Brain microvascular endothelial cell (primary cell): Measurements from ENCODE around the gene RGN.
"Not testable (repeated sequence)": the region's sequence is repeated elsewhere in the genome, so short reads cannot be mapped to it uniquely, and the experiment has no call there.

Source experiments
- DNase-seq: peaks from one replicate; pipeline ENCODE4 v3.0.0-alpha.2; 2020
- H3K27ac ChIP-seq: fragments of 250-450 bp; sonication (Bioruptor Pico); 2 replicates; pipeline ENCODE4 v1.5.1; 2020; ENCODE audit warnings: mild to moderate bottlenecking, moderate library complexity
- H3K27me3 ChIP-seq: fragments of 250-450 bp; sonication (Bioruptor Pico); replicated peaks from 2 replicates; pipeline ENCODE4 v1.5.1; 2020; ENCODE audit warnings: mild to moderate bottlenecking
- H3K36me3 ChIP-seq: fragments of 250-450 bp; sonication (Bioruptor Pico); replicated peaks from 2 replicates; pipeline ENCODE4 v1.5.1; 2020; ENCODE audit warnings: mild to moderate bottlenecking
- H3K4me3 ChIP-seq: 2 replicates; pipeline ENCODE4 v1.5.1; 2011; ENCODE audit warnings: low read depth, mild to moderate bottlenecking, control low read depth, low read length, moderate library complexity
- in situ Hi-C: cut with HindIII; loops from 2 replicates; pipeline ENCODE4 v1.10.0; 2017; ENCODE audit warnings: low sequenced_read_pairs, low pct_ligation_motif_present
- TF ChIP-seq, protein P1 (sequence below): IDR thresholded peaks from 2 replicates; pipeline ENCODE4 v1.5.1; 2011; ENCODE audit warnings: low read depth, mild to moderate bottlenecking, moderate library complexity, low read length, control low read depth, inconsistent platforms; ENCODE audit errors: missing control alignments

RGN gene

DNA sequence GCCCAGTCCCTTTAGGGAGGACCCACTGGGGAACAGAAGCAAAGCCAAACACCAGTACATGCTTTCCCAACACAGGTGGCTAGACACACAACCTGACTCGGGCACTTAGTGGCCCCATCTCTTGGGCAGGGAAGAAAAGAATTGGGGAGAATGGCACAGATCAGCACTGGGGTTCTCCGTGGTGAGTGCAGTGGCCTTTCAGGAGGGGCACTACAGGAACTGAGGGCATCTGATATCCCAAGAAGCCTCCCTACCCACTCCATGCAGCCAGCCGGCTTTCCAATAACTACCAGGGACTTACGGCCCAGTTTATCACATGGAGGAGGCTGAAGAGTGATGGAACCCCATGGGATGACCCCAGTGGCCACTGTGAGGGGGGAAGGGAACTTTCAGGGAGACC lies 23.0 kb downstream of the RGN start:
- Histone ChIP-seq H3K4me3 (no peak overlapping the region), H3K36me3 (no peaks in the 10 kb centered on the region), H3K27me3 (no peaks in the 10 kb centered on the region), H3K27ac (no peak overlapping the region)
- TF ChIP-seq, protein P1, sequence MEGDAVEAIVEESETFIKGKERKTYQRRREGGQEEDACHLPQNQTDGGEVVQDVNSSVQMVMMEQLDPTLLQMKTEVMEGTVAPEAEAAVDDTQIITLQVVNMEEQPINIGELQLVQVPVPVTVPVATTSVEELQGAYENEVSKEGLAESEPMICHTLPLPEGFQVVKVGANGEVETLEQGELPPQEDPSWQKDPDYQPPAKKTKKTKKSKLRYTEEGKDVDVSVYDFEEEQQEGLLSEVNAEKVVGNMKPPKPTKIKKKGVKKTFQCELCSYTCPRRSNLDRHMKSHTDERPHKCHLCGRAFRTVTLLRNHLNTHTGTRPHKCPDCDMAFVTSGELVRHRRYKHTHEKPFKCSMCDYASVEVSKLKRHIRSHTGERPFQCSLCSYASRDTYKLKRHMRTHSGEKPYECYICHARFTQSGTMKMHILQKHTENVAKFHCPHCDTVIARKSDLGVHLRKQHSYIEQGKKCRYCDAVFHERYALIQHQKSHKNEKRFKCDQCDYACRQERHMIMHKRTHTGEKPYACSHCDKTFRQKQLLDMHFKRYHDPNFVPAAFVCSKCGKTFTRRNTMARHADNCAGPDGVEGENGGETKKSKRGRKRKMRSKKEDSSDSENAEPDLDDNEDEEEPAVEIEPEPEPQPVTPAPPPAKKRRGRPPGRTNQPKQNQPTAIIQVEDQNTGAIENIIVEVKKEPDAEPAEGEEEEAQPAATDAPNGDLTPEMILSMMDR: no peak
- no peak for DNase-seq
- in situ Hi-C loops: no loop called here

DNA sequence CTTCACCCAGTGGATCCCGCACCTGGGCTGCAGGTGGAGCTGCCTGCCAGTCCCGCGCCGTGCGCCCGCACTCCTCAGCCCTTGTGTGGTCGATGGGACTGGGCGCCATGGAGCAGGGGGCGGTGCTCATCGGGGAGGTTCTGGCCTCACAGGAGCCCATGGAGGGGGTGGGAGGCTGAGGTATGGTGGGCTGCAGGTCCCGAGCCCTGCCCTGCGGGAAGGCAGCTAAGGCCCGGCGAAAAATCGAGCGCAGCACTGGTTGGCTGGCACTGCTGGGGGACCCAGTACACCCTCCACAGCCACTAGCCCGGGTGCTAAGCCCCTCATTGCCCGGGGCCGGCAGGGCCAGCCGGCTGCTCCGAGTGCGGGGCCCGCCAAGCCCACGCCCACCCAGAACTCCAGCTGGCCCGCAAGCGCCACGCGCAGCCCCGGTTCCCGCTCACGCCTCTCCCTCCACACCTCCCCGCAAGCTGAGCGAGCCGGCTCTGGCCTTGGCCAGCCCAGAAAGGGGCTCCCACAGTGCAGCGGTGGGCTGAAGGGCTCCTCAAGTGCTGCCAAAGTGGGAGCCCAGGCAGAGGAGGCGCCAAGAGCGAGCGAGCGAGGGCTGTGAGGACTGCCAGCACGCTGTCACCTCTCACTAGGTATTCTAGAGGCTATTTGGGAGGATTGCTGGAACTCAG lies 32.8 kb downstream of the RGN start:
- H3K27me3 ChIP-seq, H3K27ac ChIP-seq, H3K4me3 ChIP-seq, DNase-seq, H3K36me3 ChIP-seq, in situ Hi-C loops: not testable (repeated sequence)

DNA sequence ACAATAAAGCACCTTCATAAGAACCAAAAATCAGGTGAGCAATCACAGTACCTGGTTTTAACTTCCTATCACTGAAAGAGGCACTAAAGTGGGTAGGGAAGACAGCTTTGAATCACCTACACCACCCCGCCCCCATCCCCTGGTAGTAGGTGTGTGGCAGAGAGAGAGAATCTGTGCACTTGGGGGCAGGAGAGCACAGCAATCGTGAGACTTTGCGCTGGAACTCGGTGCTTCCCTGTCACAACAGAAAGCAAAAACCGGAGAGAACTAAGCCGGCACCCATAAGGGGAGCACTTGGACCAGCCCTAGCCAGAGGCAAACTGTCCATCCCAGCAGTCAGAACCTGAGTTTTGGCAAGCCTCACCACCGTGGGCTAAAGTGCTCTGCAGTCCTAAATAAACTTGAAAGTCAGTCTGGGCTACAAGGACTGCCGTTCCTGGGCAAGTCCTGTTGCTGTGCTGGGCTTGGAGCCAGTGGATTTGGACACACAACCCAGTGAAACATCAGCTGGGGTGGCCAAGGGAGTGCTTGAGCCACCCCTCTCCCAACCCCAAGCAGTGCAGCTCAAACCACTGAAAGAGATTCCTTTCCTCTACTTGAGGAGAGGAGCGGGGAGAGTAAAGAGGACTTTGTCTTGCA lies 34.2 kb downstream of the RGN start:
- Histone ChIP-seq H3K27ac (no peak overlapping the region), H3K36me3 (no peaks in the 10 kb centered on the region), H3K4me3 (no peak overlapping the region), H3K27me3 (no peaks in the 10 kb centered on the region)
- in situ Hi-C loops: no loop called here
- DNase-seq: no peak
- TF ChIP-seq, protein P1: no peak

DNA sequence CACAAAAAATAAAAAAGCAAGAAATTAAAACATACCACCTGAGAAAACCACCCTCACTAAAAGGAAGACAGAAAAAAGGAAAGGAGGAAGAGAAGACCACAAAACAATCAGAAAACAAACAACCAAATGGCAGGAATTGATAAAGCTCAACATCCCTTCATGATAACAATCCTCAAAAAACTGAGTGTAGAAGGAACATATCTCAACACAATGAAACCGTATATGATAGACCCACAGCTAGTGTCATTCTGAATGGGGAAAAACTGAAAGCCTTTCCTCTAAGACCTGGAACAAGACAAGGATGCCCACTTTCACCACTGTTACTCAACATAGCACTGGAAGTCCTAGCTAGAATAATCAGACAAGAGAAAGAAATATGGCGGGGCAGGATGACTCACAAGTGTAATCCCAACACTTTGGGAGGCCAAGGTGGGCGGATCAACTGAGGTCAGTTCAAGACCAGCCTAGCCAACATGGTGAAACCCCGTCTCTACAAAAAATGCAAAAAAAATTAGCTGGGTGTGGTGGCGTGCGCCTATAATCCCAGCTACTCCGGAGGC lies 38.4 kb downstream of the RGN start:
- DNase-seq, H3K27me3 ChIP-seq, H3K27ac ChIP-seq, H3K4me3 ChIP-seq, H3K36me3 ChIP-seq, in situ Hi-C loops: not testable (repeated sequence)

DNA sequence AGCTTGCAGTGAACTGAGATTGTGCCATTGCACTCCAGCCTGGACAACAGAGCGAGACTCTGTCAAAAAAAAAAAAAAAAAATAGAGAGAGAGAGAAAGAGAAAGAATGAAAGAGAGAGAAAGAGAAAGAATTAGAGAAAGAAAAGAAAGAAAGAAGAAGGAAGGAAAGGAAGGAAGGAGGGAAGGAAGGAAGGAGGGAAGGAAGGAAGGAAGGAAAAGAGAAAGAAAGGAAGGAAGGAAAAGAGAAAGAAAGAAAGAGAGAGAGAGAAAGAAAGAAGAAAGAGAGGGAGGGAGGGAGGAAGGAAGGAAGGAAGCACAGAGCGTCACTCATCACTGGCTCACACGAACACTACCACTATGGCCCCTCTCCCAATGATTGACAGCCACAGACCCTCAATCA lies 46.2 kb downstream of the RGN start:
- DNase-seq, H3K27me3 ChIP-seq, in situ Hi-C loops, H3K27ac ChIP-seq, H3K36me3 ChIP-seq, H3K4me3 ChIP-seq: not testable (repeated sequence)

DNA sequence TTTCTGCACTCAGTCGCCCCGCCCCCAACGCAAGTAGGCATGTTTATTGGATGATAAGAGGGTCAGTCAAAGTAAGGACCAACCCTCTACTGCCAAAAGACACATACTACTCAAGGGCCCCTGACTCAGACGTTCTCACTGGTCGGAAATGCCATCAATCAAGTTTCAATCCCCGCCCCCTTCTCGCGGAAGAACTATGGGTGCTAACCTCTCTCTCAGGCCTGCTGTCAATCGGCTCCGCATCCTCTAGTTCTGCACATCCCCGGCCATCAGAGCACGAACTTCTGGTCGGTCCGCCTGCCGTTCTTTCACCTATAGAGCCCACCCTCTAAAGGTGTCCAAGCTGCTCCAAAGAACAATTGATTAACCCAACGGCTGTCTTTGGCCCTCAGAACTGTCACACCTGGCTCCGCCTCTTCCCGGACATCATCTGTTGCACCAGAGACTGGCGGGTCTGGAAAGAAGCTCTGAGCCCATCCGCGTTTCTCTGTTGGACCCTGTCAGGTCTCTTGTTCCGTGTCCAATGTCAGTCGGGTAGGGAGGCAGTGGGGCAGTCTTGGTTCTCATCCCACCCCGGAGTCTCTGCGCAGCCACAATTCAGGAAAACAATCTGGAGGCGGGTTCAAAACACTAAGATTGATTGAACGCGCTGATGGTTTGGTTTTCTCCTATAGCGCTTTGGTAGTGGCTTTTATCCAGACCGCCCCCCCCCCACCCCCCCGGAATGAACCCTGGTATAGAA lies 51.1 kb downstream of the RGN start:
- no peaks in the 10 kb centered on the region for H3K27me3 ChIP-seq
- in situ Hi-C loops: no loop called here
- TF ChIP-seq, protein P1: no peak
- no peaks in the 10 kb centered on the region for H3K36me3 ChIP-seq
- H3K4me3 ChIP-seq: peak overlapping the region; percentile 69
- peak; percentile 97 for DNase-seq
- H3K27ac ChIP-seq: peak overlapping the region; percentile 78

DNA sequence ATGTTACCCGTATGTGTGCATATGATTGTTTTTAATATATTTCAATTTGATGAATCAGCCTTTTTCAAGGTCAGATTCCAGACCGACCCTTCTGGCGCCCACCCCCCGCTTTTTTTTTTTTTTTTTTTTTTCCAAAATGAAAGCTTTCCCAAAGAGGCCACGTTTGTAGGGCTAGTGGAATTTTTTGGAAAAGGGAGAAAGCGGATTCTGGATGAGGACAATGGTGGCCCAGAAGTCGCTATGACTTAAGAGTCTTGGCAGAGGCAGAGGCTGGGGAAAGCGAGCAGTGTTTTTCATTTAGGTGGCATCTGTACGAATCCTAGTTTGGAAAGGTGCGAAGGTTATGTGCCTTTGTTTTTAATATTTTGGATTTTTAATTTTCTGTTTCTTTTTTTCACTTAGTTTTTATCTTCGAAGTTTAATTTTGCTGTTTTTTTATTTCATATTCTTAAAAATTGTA lies 51.7 kb downstream of the RGN start:
- H3K27ac ChIP-seq: no peak overlapping the region
- no peak for DNase-seq
- no peaks in the 10 kb centered on the region for H3K27me3 ChIP-seq
- in situ Hi-C loops: no loop called here
- TF ChIP-seq, protein P1: no peak
- no peaks in the 10 kb centered on the region for H3K36me3 ChIP-seq
- peak overlapping the region; percentile 69 for H3K4me3 ChIP-seq
